GM19395 (cell line): ENCODE measurements around the gene SERTAD2.

Experiments used
- ATAC-seq: cut with Tn5 transposase; IDR thresholded peaks from one replicate; pipeline ENCODE4 v1.9.1; 2021; ENCODE audit warnings: mild to moderate bottlenecking, moderate library complexity; ENCODE audit not compliant: unreplicated experiment

Gene SERTAD2

DNA sequence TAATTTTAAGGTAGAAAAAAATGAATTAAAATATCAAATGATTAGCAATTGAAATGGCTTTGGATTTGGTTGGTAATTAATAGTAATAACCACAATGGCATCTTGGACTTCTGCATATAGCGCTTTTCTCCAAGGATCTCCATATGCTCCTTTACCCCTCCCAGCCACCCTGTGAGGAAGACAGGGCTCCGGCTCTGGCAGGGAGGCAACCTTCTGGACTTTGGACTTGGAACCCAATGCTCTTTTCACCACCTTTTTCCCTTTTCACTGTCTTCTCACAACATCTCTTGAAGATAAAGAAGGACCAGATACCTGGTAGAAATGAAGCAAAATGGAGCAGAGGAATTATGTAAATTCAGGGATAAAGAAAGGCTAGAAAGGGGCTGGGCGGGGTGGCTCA is 23.8 kb upstream of the SERTAD2 start:
- no peak for ATAC-seq

DNA sequence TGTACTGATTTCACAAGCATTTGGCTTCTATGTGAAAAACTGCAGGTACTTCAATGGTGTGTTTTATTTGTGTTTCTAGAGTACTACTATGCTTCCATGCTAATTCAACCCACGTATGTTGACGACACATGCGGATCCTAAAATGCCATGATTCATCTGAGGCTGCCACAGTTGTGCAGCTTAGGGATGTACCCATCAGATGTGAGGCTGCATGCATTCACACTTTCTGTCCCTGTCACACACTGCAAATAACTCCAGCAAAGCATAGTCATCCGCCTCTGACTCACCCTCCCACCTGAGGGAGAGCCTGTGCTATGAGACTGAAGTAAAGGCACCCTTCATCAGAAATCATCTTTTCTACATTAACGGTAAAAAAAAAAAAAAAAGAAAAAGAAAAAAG is 22.1 kb upstream of the SERTAD2 start:
- ATAC-seq: no peak

DNA sequence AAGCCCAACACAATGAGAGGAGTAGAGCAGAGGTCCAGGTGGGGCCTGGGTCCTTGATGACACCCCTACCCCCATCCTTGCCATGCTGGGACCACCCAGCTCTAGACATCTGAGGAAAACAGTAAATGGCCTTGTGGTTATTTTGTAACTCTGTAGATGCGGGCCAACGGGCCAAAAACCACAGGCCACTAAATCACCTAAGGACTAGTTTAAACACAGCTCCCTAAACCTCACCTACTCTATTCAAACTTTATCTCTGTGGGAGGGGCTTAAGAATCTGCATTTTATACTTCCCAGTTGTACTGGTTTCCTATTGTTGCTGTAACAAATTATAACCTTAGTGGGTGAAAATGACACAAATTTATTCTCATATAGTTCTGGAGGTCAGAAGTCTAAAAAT is 19.0 kb upstream of the SERTAD2 start:
- no peak for ATAC-seq

DNA sequence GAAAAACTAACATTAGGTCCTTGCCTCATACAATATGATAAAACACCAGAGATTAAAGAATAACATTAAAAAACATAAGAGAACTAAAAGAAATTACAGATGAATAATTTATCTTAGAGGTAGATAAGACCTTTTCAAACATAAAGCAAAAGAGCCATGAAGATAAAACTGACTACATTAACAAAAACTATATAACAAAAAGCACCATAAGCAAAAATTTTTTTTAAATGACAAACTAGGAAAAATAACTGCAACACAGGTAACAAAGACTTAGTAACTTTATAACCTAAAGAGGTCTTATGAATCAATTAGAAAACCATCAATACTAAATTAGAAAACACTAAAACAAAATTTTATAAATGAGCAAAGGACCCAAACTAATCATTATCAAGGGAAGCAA is 16.3 kb upstream of the SERTAD2 start:
- no peak for ATAC-seq

DNA sequence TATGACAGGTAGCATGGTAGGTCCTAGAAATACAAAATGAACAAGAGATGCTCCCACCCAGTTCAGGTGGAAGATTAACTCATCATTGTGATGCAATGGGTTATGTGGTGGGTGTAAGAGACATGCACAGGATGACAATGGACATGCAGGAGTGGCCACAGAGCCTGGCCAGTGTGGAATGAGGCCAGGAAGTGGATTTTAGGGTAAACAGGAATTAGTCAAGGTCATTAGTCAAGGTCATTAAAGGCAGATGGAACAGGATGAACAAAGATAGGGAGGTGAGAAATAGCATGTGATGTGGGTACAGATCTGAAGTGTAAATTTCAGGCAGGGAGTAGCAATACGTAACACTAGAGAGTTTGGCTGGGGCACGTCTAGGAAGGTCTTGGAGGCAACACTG is 15.6 kb upstream of the SERTAD2 start:
- ATAC-seq: no peak

DNA sequence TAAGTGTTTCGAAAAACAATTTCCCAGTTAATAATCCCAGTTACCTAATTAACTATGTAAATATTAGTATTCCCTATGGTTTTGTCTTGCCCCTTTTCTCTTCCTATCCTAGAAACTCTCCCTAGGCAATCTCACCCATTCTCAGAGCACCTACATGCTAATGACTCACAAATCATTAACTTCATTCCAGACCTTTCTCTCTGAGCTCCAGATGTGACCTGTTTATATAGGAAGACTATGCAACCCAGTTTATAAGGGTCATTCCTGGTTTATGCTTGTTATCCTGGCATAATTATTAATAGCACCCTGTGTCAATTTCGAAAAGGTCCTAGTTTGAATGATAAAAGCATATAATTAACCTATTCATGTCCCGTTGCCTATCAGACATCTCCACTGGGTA is 14.8 kb upstream of the SERTAD2 start:
- ATAC-seq: no peak

DNA sequence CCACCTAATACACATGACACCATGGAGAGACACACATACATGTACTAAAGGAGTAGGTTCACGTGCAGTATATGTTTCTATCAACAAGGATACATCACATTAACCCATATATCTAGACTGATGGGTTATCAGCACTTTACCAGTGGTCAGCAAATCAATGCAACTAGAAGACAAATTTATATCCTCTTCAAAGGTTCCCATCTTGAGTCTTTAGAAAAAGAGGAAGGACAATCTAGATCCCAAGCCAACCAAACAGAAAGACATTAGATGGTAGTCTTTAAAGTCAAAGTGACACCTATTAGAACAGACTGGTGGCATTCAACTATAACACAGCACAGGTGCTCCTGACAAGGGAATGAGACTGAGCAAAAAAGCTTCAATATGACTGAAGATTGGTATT is 13.8 kb upstream of the SERTAD2 start:
- no peak for ATAC-seq

DNA sequence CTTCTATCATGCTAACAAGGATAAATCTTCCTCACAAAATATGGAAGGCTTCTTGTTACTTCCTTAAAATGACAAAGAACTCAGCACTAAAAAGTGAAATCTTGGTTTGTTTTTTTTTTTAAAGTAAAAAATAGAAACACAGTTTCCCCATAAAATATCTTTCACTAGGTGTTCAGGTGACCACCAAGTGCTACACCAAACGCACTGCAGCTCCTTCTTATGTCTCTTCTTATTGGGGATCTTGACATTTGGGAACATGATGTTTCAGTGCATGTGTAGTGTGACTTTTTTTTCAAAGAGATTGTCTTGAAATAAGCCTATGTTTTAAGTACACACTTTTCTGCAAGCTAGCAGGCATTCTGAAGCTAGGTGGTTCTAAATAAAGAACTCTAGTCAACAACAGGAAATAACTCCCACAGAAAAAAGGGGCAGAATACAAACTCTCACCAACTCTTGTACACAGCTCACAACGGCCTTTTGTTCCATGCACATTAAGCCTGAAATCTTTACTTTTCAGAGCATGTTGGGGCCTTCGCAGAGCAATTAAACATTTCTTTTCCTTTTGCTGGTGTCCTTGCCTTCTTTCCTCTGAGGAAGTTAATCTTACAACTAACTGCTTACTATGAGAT is 13.2 kb upstream of the SERTAD2 start:
- ATAC-seq: no peak

DNA sequence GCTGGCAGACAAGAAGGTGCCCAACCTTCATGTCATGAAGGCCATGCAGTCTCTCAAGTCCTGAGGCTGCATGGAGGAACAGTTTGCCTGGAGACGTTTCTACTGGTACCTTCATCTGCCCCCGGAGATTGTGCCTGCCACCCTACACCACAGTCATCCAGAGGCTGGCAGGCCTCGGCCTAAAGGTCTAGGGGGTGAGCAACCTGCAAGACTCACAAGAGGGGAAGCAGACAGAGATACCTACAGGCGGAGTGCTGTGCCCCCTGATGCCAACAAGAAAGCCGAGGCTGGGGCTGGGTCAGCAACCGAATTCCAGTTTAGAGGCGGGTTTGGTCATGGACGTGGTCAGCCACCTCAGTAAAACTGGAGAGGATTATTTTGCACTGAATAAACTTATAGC is 12.0 kb upstream of the SERTAD2 start:
- no peak for ATAC-seq

DNA sequence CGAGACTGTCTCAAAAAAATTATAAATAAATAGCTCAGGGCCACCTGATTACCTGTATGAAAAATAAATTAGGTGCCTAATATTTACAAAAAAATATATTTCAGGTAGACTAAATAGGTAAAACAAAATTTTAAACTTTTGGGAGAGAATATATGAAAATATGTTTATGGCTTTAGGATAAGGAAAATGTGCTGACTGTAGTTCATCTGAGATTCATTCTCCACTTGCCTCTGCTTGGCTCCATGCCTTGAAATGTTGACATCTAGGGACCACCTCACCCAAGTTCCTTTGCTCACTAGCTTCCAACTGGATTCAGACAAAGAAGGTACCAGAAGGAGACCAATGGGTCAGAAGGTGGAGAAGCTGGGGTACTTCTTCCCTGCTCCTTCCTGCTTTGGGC is 9.7 kb upstream of the SERTAD2 start:
- no peak for ATAC-seq

DNA sequence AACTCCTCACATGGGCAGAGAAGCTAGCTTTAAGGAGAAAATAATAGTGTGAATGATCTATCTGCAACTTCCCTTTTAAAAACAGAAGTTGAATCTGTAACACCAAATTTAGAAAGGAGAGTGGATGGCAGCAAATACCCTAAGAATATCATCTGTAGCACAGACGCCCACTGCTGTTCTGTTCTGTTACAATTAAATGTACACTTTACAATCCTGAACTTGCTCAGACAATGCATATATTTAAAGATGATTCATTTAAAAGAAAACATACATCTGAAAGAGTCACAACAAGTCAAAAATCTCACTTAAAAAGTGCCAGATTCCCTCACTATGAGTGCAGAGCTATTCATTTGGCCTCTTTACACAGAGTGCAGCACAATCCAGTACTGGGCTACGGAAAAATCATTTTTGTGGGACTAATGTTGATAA is 8.0 kb upstream of the SERTAD2 start:
- no peak for ATAC-seq

DNA sequence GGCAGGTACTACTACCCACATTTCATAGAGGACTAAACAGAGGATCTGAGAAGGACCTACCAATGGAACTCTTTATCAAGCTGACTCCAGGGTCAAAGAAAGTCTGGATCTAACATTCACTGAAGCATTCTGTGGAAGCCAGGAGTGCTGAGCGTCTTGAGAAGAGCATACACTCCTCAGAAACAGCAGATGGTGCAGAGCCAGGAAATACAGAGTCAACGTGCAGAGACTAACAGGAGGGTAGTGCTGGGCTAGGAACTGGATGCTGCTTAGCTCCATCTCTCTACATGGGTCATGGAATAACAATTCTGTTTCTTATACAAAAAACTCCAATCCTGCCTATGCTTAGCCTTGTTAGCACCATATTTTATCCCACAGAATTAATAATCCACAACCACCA is 5.5 kb upstream of the SERTAD2 start:
- ATAC-seq: no peak

DNA sequence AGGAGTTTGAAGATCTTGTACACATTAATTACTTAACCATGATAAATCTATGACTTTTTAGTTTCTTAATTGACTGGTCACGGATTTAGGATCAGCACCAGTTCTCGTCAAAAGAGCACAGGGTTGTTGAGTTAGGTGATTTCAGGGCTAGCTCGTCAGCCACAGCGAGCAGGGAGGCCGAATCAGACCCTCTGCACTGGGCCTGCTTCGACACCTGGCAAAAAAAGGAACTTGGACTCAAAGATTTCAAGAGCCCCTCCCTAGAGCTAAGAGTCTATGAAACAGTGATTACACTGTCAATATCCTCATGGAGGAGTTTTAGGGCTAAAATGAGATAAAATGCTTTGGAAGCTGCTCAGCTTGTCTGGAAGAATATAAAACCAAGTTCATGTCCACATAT is 4.6 kb upstream of the SERTAD2 start:
- ATAC-seq: no peak

DNA sequence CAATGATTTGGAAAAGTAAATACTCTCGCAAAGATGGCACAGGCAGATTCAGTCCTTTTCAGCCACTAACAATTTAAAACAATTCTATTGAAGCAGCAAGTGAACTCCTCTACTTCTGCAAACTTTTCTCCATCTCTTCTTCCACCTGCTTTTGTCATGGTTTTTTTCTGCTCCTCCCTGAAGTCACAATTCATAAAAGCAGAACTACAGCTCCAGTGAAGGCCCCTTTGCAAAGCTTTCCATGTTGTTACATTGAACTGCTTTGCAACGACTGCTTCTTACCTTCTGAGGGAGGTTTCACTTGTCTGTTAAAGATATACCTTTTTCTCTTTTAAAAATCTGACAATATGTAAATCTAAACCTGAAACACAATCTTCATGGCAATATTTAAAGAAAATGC is 3.7 kb upstream of the SERTAD2 start:
- ATAC-seq: no peak

DNA sequence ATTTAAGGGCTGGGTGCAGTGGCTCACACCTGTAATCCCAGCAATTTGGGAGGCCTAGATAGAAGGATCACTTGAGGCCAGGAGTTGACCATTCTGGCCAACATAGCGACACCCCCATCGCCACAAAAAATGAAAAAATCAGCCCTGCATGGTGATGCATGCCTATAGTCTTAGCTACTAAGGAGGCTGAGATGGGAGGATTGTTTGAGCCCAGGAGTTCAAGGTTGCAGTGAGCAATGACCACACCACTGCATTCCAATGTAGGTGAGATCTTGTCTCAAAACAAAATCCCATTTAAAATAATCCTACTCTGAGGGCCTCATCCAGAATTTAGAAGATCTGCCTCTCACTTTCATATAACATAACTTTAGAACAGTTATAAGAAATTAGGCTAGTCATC is 2.7 kb upstream of the SERTAD2 start:
- ATAC-seq: no peak

DNA sequence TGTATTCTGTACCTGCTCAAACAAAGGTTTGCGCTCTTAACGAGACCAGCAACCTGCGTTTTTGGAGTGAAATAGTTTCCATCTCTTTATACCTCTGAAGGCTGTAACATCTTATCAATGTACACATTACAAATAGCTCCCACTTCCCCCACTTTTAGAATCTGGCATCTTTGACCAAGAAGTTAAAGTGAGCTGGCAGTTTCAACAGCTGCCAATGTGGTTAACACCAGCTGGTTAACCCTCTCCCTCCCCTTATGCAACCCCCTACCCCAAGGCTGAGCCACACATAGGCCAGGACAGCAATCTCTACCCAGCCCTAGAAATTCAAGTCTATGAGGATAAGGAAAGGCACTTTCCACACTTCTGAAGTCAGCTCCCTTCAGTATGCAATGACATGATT is 2.2 kb upstream of the SERTAD2 start:
- no peak for ATAC-seq

DNA sequence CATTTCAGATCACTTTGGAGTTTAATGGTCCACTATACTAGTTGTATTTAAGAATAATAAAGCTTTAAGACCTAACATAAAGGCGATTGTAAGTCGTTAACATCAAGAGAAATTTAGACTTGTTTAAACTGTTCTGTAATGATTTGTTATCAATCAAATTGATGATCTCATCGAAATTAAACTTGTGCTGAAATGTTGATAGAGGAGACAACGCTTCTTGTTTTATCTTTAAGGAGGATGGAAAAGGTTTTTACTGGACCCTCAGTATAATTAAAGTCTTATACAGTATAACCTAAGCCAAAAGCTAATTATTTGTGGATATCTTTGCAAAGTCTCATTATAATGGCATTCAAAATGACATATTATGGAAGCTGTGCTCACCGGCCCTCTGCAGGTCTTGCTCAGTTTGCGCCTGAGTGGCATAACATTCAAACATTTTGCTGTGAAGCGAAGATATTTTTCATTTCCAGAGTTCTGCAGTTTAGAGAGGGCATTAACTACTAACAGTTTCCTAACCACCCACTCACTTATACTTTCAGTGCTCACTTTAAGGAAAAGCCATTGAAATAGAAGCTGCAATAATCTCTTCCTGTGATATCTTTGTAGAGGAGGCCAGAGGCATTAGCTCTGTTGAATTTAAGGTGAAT is 1.4 kb upstream of the SERTAD2 start:
- ATAC-seq: no peak

DNA sequence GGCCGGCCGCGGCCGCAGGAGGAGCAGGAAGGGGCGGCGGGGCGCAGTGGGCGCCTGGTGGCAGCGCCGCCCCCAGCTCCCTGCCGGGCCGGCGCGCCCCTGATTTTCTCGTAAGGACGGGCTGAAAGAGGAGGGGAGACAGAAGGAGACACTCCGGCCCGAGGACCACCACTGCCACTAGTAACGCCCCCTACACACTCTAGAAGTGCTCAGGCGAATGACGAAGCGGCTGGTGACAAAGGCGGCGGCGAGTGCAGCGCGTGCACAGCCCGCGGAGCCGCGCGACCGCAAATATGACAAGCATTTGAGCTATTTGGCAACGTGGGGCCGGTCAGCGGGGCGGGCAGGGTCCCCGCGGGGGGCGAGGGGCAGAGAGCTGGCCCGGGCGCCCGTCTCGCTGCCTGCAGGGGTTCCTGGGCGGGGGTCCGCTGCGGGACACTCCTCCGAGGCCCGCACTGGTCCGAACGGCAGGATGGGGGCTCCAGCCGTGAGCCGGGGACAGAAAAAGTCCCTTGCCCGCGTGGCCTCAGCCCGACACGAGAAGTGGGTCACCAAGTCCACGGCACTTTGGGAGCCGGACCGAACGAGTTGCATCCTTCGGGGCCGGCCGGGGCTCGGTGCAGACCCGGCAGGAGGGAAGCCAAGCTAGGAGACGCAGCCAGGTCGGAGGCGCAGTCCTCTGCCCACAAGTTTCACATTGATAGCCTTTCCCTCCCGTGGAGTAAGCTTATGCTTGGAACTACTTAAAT is 524 bp upstream of the SERTAD2 start:
- ATAC-seq: peak; percentile 55

DNA sequence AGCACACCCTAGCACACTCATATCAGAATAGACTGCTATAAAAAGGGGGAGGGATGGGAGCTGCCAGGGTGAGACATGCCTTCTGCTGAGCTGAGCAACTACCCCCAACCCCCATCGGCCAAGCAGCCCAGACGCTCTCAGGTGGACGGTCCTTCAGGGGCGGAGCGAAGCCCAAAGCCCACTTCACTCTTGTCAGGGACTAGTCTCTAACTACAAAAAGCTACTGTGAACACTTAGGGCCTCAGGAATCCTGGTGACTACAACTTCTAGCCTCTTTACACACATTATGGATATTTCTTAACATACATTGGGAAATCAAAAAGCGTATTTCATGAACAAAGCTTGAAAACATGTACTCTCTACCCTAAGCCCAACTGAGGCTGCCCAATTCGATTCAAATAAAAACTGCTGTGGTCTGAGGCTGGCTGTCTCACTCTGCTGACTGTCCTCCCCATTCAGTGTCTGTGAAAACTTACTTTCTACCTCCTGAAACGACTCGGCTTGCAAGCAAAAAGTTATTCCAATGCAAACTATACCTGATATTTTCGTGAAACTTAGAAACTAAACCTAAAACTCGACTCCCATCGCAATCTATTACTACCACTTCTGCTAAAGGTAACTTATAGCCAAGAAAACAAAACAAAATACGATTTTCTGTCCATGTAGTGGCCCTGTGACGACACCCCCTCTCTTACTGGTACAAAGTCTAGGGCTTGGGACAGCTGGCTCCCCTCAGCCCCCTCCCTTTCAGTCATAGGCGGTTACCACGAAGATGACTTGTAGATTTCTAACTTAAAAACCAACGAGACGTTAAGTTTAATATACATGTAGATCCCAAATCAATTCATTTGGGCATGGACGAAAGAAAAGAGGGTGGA is 1.2 kb downstream of the SERTAD2 start:
- no peak for ATAC-seq

DNA sequence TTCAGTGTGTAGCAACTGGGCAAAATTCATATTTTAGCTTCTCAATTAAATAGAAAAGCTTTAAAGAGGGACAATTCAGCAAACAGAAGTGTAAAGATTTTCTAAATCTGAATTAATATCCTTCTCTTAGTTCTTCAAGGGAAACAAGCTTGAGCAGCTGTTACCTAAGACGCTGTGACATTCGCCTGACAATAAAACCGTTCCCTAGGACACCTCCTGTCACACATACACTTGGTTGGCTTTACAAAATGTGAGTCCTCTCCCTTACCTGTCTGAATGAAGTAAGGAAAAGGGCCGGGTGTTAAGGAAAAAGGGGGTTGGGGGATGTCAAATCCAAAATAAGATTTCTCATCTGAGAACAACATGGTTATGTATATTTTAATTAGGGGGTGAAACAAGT is 2.1 kb downstream of the SERTAD2 start:
- no peak for ATAC-seq

DNA sequence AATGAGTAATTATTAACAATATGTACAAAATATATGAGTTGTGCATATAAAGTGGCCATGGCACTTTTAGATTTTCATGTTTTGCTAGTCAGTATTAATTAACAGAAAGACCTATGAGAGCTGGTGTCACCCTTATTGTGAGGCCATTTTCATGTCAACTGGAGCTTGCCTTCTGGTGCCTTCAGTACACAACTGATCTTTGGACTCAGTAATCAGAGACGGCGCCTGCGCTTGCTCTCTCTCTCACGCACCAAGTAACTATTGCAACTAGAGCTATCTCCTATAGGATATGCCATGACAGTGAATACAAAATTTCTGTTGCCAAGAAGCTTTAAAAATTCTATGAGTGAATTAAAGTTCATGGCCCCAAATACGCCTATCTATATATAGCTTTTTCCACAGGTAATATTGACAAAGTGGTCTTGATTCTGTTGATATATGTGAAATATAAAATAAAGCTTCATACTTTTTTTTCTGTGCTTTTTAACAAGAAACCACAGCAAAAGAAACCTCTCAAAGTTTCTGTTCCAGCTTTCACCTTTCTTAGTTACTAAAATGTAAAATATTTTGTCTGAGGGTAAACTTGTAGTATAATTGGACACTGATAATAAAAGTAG is 2.9 kb downstream of the SERTAD2 start:
- no peak for ATAC-seq
